ENCODE data around the gene HMX2. TPM values are rescaled to one million over a fixed set of nuclear protein-coding genes. Genes with fewer than 3 reads are reported as not detected.

HMX2 gene
- total RNA-seq, 3 donors from 2014 or later, result not detected

- intact Hi-C loops (cut with DNase I; ENCODE audit: low total_unique reads), result no loop called here
- no peaks in the 10 kb centered on the region for H3K36me3 ChIP-seq
- H3K4me1 ChIP-seq, result peaks cover 5 to 40% of the 10 kb centered on the region in 2 donors
- no peaks in the 10 kb centered on the region for H3K9me3 ChIP-seq
- no peak for DNase-seq (ENCODE audit: low spot score in 2 of 2)
- no peak for TF ChIP-seq CTCF (IDR thresholded peaks at IDR 0.05)
- TF ChIP-seq POLR2AphosphoS5 (IDR thresholded peaks at IDR 0.05), result no peak
- TF ChIP-seq POLR2A (IDR thresholded peaks at IDR 0.05), result no peak
- peaks cover 20 to 88% of the 10 kb centered on the region in 2 donors for H3K27me3 ChIP-seq
- peak overlapping the region; percentile 24 to 60 (median 36) for H3K4me3 ChIP-seq
- no peak overlapping the region for H3K27ac ChIP-seq
Observed at GRCh38 chr10:123149568-123150270, 1.8 kb downstream of the HMX2 start.

- peaks cover 20 to 81% of the 10 kb centered on the region in 2 donors for H3K27me3 ChIP-seq
- intact Hi-C loops (cut with DNase I; ENCODE audit: low total_unique reads), result no loop called here
Observed at GRCh38 chr10:123150271-123150985, 2.5 kb downstream of the HMX2 start.

GRCh38 chr10:123150986-123151736, 3.2 kb downstream of the HMX2 start:
- no peaks in the 10 kb centered on the region for H3K36me3 ChIP-seq
- no peak for DNase-seq (ENCODE audit: low spot score in 2 of 2)
- peak overlapping the region in 2 of 3 donors; percentile 29 to 47 for H3K4me3 ChIP-seq
- H3K9me3 ChIP-seq, result no peaks in the 10 kb centered on the region
- peaks cover 5 to 37% of the 10 kb centered on the region in 2 donors for H3K4me1 ChIP-seq
- H3K27ac ChIP-seq, result no peak overlapping the region
- peaks cover 15 to 73% of the 10 kb centered on the region in 2 donors for H3K27me3 ChIP-seq
- TF ChIP-seq POLR2AphosphoS5 (IDR thresholded peaks at IDR 0.05) (no peak), POLR2A (IDR thresholded peaks at IDR 0.05) (no peak), CTCF (IDR thresholded peaks at IDR 0.05) (no peak)
- intact Hi-C loops (cut with DNase I; ENCODE audit: low total_unique reads), result no loop called here

More at GRCh38 chr10:123150271-123150985, 2.5 kb downstream of the HMX2 start:
- Histone ChIP-seq H3K36me3 (no peaks in the 10 kb centered on the region), H3K4me1 (peaks cover 5 to 40% of the 10 kb centered on the region in 2 donors), H3K4me3 (peak overlapping the region in 2 of 3 donors; percentile 36 to 60), H3K9me3 (no peaks in the 10 kb centered on the region), H3K27ac (no peak overlapping the region)
- no peak for DNase-seq (ENCODE audit: low spot score in 2 of 2)
- no peak for TF ChIP-seq POLR2A (IDR thresholded peaks at IDR 0.05)
- TF ChIP-seq POLR2AphosphoS5 (IDR thresholded peaks at IDR 0.05), result no peak

GRCh38 chr10:123151737-123152135, 3.8 kb downstream of the HMX2 start:
- H3K9me3 ChIP-seq, result no peaks in the 10 kb centered on the region
- no peak for DNase-seq (ENCODE audit: low spot score in 2 of 2)
- no peak for TF ChIP-seq POLR2AphosphoS5 (IDR thresholded peaks at IDR 0.05)
- TF ChIP-seq CTCF (IDR thresholded peaks at IDR 0.05), result no peak
- no peak for TF ChIP-seq POLR2A (IDR thresholded peaks at IDR 0.05)
- H3K36me3 ChIP-seq, result no peaks in the 10 kb centered on the region
- H3K27me3 ChIP-seq, result peaks cover 10 to 68% of the 10 kb centered on the region in 2 donors
- no peak overlapping the region for H3K4me3 ChIP-seq
- no peak overlapping the region for H3K27ac ChIP-seq
- intact Hi-C loops (cut with DNase I; ENCODE audit: low total_unique reads), result no loop called here
- peaks cover 5 to 36% of the 10 kb centered on the region in 2 donors for H3K4me1 ChIP-seq

GRCh38 chr10:123153486-123154091, 5.7 kb downstream of the HMX2 start:
- H3K27ac ChIP-seq, result no peak overlapping the region
- no peaks in the 10 kb centered on the region for H3K9me3 ChIP-seq
- H3K4me1 ChIP-seq, result peaks cover 0 to 24% of the 10 kb centered on the region in 2 donors
- H3K36me3 ChIP-seq, result no peaks in the 10 kb centered on the region
- peak overlapping the region in 2 of 3 donors; percentile 74 to 86 for H3K4me3 ChIP-seq
- intact Hi-C loops (cut with DNase I; ENCODE audit: low total_unique reads), result no loop called here
- H3K27me3 ChIP-seq, result peaks cover 3 to 49% of the 10 kb centered on the region in 2 donors
- DNase-seq (ENCODE audit: low spot score in 2 of 2), result peak in 1 of 2 donors; percentile 17
- TF ChIP-seq POLR2AphosphoS5 (IDR thresholded peaks at IDR 0.05), result no peak
- no peak for TF ChIP-seq POLR2A (IDR thresholded peaks at IDR 0.05)
- no peak for TF ChIP-seq CTCF (IDR thresholded peaks at IDR 0.05)

Data from breast epithelium (tissue), 4 donors.